Measurements from ENCODE around the gene MTCH1.

Gene MTCH1

DNA sequence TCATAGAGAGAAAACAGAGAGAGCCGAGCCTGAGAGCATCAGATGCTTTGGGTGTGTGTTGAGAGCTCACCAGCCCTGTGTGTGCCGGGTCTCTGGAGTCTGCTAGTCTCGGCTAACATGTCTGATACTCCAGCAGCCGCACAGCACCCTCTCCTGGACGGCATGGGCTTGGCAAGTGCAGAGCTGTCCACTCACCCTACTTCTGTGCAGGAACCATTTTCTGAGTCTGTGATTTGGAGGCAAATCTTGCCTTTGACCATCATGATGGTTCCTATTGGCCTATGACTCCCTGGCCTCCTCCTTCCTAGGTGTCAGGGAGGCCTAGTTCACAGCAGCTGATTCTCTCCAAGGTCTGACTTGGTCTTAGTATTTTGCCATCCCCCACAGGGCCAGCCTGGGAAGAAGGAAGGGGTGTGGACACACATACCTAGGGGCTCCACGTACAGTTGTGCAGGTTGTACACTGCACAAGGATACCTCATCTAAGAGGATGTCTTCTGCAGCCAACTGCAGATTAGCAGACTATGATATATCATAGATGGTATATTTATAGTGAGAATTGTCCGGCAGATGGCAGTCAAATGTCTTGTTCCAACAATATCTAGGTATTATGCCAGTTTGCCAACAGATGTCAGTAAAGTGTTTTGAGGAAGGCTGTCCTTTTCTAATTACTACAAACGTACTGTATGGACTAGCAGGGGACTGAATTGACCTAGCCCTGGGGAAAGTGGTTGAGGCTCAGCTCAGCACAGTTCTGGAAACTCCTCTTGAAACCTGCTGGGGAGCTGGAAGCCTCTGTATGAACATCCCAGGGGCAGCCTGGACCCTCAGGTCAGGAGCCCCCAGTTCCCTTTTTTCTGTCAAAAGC, 32.4 kb upstream of the MTCH1 start:
- ChIA-PET POLR2A (interaction anchor here (0.7 to 2.1 kb wide), 7 partner anchors 12 to 195 kb away, joined by 3 to 19 read pairs (median 3); partner anchors contain the start of genes MTCH1 and PPIL1), CTCF (interaction anchor here (0.6 to 2.6 kb wide), 48 partner anchors 8 to 331 kb away, joined by 3 to 47 read pairs (median 4); partner anchors contain the start of genes C6orf89 and FGD2)
- TF ChIP-seq FOXA1 (IDR thresholded peaks at IDR 0.05) = no peak
- no peak; the same call in 1 of the 2 replicates for TF ChIP-seq HDGF (IDR thresholded peaks at IDR 0.05; ENCODE audit: borderline replicate concordance)
- TF ChIP-seq NFRKB (IDR thresholded peaks at IDR 0.05) = no peak
- TF ChIP-seq FOXK2 (IDR thresholded peaks at IDR 0.05) = no peak
- TF ChIP-seq, protein P1, sequence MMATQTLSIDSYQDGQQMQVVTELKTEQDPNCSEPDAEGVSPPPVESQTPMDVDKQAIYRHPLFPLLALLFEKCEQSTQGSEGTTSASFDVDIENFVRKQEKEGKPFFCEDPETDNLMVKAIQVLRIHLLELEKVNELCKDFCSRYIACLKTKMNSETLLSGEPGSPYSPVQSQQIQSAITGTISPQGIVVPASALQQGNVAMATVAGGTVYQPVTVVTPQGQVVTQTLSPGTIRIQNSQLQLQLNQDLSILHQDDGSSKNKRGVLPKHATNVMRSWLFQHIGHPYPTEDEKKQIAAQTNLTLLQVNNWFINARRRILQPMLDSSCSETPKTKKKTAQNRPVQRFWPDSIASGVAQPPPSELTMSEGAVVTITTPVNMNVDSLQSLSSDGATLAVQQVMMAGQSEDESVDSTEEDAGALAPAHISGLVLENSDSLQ (IDR thresholded peaks at IDR 0.05) = no peak
- TF ChIP-seq SUZ12 (IDR thresholded peaks at IDR 0.05) = no peak
- no peak for TF ChIP-seq L3MBTL2 (conservative IDR thresholded peaks at IDR 0.05)
- no peak for TF ChIP-seq SP1 (IDR thresholded peaks at IDR 0.05)
- TF ChIP-seq ARNT (IDR thresholded peaks at IDR 0.05) = no peak
- no peak for TF ChIP-seq CTBP1 (IDR thresholded peaks at IDR 0.05; ENCODE audit: borderline replicate concordance)
- TF ChIP-seq BHLHE40 (IDR thresholded peaks at IDR 0.05; ENCODE audit: borderline replicate concordance) = no peak
- TF ChIP-seq FOXM1 (IDR thresholded peaks at IDR 0.05; ENCODE audit: borderline replicate concordance) = no peak
- TF ChIP-seq LEF1 (IDR thresholded peaks at IDR 0.05; ENCODE audit: borderline replicate concordance) = no peak
- no peak for TF ChIP-seq ELF4 (IDR thresholded peaks at IDR 0.05)
- TF ChIP-seq ZNF384 (IDR thresholded peaks at IDR 0.05) = no peak
- TF ChIP-seq TARDBP (IDR thresholded peaks at IDR 0.05) = no peak
- peak; percentile 87 for DNase-seq (ENCODE audit: extremely low spot score)

DNA sequence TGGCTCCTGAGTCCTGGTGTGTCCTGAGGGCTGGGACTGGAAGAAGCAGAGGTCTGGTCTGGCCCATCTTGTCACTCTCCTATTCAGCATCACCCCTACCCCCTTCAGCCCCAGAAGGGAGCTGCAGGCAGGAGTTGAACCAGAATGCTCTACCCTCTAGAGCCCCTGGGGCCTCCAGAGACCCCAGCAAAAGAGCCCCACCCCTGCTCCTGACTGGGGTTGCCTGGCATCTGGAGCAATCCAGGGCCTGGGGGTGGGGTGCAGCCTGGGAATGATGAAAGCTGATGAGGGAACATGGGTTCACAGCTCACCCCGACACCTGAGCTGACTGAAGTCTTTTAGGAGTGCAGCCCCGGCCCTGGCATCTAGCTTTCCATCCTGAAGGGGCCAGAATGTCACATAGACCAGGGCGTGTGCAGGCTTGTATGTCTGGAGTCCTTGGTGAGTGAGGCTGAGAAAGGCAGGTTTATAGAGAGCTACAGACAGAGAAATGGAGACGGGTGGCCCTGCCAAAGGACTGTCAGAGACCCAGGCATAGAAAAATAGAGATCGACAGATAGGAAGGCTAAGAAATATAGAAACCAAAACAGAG, 31.7 kb upstream of the MTCH1 start:
- TF ChIP-seq NFRKB (IDR thresholded peaks at IDR 0.05) (no peak), FOXA1 (IDR thresholded peaks at IDR 0.05) (no peak), FOXK2 (IDR thresholded peaks at IDR 0.05) (no peak), LEF1 (IDR thresholded peaks at IDR 0.05; ENCODE audit: borderline replicate concordance) (no peak)
- TF ChIP-seq, protein P1 (IDR thresholded peaks at IDR 0.05) = no peak
- ChIA-PET CTCF (interaction anchor here (0.6 to 2.6 kb wide), 43 partner anchors 8 to 257 kb away, joined by 3 to 47 read pairs (median 4); partner anchors contain the start of genes C6orf89 and FGD2), POLR2A (interaction anchor here (0.7 to 2.1 kb wide), 7 partner anchors 11 to 195 kb away, joined by 3 to 19 read pairs (median 3); partner anchors contain the start of genes MTCH1 and PPIL1)
- no peak for DNase-seq (ENCODE audit: extremely low spot score)

DNA sequence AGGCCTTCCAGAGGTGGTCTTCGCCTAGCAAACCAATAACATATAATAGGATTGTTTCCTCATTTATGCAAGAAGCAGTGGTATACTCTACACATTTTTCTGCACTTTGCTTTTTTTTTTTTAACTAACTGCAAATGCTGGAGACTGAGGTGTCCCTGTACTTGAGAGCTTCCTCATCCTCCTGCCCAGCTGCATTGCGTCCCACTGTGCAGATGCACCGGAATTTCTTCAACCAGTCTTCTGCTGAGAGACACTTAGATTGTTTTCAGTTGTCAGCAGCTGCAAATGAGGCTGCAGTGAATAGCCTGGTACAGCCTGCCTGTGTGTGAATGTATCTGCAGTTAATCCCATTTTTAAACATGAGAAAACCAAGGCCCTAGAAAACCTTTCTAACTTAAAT, 31.0 kb upstream of the MTCH1 start:
- no peak for DNase-seq (ENCODE audit: extremely low spot score)
- TF ChIP-seq BHLHE40 (IDR thresholded peaks at IDR 0.05; ENCODE audit: borderline replicate concordance) (no peak), NFRKB (IDR thresholded peaks at IDR 0.05) (no peak), CTBP1 (IDR thresholded peaks at IDR 0.05; ENCODE audit: borderline replicate concordance) (no peak), FOXA1 (IDR thresholded peaks at IDR 0.05) (no peak), TARDBP (IDR thresholded peaks at IDR 0.05) (no peak), LEF1 (IDR thresholded peaks at IDR 0.05; ENCODE audit: borderline replicate concordance) (no peak), SUZ12 (IDR thresholded peaks at IDR 0.05) (no peak), HDGF (IDR thresholded peaks at IDR 0.05; ENCODE audit: borderline replicate concordance) (no peak), ELF4 (IDR thresholded peaks at IDR 0.05) (no peak), ARNT (IDR thresholded peaks at IDR 0.05) (no peak), L3MBTL2 (conservative IDR thresholded peaks at IDR 0.05) (no peak)
- TF ChIP-seq, protein P1 (IDR thresholded peaks at IDR 0.05) = no peak
- POLR2A ChIA-PET = interaction anchor here (1.5 to 2.1 kb wide), 3 partner anchors 31 to 142 kb away, joined by 4 to 19 read pairs (median 11); partner anchors contain the start of genes MTCH1 and PPIL1
- CTCF ChIA-PET = interaction anchor here (1.2 to 2.2 kb wide), 5 partner anchors 16 to 249 kb away, joined by 3 to 22 read pairs (median 4); no protein-coding TSS in a partner anchor

DNA sequence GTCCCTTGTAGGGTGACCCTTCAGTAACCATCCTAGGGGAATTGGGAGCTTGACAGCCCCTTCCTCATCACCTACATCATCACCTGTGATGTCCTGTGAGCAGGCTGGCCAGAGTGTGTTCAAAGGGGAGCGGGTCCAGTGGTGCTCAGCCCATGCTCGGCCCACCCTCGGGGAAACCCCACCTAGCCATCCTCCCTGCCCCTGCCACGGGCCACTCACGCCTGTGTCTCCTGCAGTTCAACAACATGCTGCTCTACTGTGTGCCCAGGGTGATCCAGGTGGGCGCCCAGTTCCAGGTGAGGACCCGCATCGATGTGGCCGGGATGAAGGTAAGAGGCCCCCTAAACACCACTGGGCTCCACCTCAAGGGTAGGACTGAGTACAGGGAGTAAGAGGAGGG, 29.5 kb upstream of the MTCH1 start:
- CTCF ChIA-PET = interaction anchor here (0.7 to 0.8 kb wide), 3 partner anchors 13 to 195 kb away, joined by 3 read pairs; no protein-coding TSS in a partner anchor
- TF ChIP-seq SP1 (IDR thresholded peaks at IDR 0.05) (no peak), LEF1 (IDR thresholded peaks at IDR 0.05; ENCODE audit: borderline replicate concordance) (no peak), ARNT (IDR thresholded peaks at IDR 0.05) (no peak), FOXM1 (IDR thresholded peaks at IDR 0.05; ENCODE audit: borderline replicate concordance) (no peak), HDGF (IDR thresholded peaks at IDR 0.05; ENCODE audit: borderline replicate concordance) (no peak)
- TF ChIP-seq, protein P1 (IDR thresholded peaks at IDR 0.05) = no peak

DNA sequence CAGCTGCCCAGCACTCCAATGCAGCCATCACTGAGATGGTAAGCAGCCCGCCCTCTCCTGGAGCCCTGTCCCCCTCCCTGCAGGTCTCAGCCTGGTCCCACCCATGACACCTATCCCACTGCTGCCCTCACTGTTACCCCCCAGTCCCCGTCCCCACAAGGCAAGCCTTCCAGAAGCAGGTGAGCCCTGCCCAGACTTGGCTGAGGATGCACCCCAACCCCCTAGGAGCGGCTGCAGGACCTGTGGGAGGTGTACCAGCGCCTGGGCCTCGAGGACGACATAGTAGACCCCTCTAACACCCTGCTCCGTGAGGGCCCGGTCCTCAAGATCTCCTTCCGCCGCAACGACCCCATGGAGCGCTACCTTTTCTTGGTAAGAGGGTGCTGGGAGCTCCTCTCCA, 28.7 kb upstream of the MTCH1 start:
- POLR2A ChIA-PET = no interaction called here
- TF ChIP-seq ELF4 (IDR thresholded peaks at IDR 0.05) = no peak
- no peak for TF ChIP-seq ARNT (IDR thresholded peaks at IDR 0.05)
- TF ChIP-seq HDGF (IDR thresholded peaks at IDR 0.05; ENCODE audit: borderline replicate concordance) = no peak
- TF ChIP-seq, protein P1 (IDR thresholded peaks at IDR 0.05) = no peak
- TF ChIP-seq ZNF384 (IDR thresholded peaks at IDR 0.05) = no peak
- no peak for TF ChIP-seq CTBP1 (IDR thresholded peaks at IDR 0.05; ENCODE audit: borderline replicate concordance)
- CTCF ChIA-PET = no interaction called here
- DNase-seq (ENCODE audit: extremely low spot score) = no peak

More for the DNA sequence above, 29.5 kb upstream of the MTCH1 start:
- DNase-seq (ENCODE audit: extremely low spot score) = no peak
- POLR2A ChIA-PET = interaction anchor here (1.0 to 1.5 kb wide), 2 partner anchors 29 to 194 kb away, joined by 3 to 4 read pairs; partner anchors contain the start of gene MTCH1

Measured in HEK293T (cell line).